Muscle of arm (tissue), 12 donors: ENCODE results near the gene ECM2. TPM values are rescaled to one million over a fixed set of nuclear protein-coding genes. Genes with fewer than 3 reads are reported as not detected.

Experiments used
- DNase-seq: peaks from one replicate; pipeline ENCODE4 v3.0.0-alpha.2; 2013
- polyA plus RNA-seq, 12 donors: library from polyadenylated mRNA; unstranded; fragments of 120-200 nt; gene quantifications; one replicate each; pipeline ENCODE4 v1.2.1, GENCODE V29; 2013; ENCODE audit not compliant: insufficient read length in 12 of 12

Gene ECM2
- polyA plus RNA-seq, 12 donors = 16.0 to 40.5 (median 26.4) TPM; not detected in 1

DNA sequence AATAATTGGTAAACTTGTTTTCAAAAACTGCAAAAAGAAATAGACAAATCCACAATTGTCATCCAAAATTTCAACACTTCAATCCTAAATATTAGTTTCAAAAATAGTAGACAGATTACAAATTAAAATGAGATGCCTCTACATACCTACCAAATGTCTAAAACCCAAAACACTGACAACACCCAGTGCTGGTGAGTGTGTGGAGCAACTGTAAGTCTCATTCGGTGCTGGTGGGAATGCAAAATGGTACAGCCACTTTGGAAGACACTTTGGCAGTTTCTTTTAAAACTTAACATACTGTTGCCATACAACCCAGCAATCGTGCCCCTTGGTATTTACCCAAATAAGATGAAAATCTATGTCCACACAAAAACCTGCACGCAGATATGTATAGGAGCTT lies 6.7 kb downstream of the ECM2 start:
- no peak for DNase-seq

GRCh38 chr9:92528522-92528849 lies 7.3 kb downstream of the ECM2 start:
- no peak for DNase-seq

DNA sequence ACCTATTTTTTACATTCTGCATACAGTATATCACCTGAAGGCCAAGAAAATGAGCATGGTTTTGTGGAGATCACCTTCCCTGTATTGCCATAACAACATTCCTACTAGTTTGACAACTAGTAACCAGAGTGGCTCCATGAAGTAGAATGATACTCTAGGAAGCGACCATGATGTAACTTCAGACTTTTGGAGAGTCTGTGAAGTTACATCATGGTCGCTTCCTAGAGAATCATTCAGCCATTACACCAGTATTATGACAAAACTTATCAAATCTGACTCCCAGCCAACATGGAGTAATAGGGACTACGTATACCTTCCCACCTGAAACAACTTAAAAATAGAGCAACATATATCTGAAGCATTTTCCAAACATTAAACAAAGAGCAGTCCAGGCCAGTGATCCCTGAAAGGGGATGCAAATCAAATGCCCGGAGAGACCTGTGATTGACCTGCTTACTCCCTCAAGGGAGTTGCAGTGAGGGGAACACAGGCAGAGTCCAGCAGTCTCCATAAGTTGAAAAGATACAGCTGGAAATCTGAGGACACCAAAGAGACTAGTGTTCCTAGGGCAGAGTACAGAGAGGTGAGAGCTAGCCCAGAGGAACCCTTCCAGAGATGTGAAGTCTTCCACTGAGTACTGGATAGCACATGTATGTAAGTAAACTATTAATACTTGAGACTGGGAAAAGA lies 7.8 kb downstream of the ECM2 start:
- no peak for DNase-seq

GRCh38 chr9:92527291-92527828 lies 8.4 kb downstream of the ECM2 start:
- DNase-seq = no peak

- no peak for DNase-seq
Observed at GRCh38 chr9:92525306-92525705, 10.5 kb downstream of the ECM2 start.

DNA sequence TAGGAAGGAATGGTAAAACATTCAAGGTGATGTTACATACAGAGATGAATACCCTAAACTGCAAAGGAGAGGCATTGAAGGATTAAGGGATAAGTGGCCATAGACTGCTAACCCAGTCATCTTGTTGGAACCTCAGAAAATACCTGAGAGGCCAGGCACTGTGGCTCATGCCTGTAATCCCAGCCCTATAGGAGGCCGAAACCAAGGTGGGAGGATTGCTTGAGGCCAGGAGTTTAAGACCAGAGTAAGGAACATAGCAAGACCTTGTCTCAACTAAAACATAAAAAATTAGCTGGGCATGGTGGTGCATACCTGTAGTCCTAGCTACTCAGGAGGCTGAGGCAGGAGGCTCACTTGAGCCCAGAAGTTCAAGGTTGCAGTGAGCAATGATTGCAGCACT lies 10.9 kb downstream of the ECM2 start:
- no peak for DNase-seq

- no peak for DNase-seq
Observed at GRCh38 chr9:92522983-92523970, 12.5 kb downstream of the ECM2 start.

DNA sequence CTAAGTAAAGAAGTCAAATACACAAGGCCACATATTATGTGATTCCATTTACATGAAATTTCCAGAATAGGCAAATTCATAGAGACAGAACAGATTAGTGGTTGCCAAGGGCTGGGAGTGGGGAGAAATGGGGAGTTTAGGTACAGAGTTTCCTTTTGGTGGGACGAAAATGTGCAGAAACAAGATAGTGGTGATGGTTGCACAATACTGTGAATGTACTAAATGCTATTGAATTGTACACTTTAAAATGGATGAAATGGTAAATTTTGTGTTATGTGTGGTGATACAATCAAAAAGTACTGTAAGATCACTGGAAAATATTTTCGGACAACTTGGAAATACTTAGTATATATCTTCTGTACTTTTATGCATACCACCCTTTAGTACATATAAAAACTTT lies 15.0 kb downstream of the ECM2 start:
- DNase-seq = no peak

DNA sequence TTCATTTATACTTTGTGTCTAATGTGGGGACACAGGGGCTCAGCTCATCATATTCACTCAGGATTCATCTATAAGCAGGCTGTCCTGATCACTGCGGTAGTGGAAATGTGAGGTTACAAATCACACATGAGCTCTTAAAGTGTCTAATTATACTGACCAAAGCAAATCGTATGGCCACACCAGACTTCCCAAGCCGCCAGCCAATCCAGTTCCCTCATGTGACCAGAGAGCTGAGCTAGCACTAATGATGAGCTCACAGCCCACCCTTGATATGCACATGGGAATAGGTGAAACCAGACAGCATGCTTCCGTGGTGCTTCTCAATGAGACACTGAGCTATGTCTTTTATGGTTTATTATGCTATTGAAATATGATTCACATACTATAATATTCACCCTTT lies 17.6 kb downstream of the ECM2 start:
- no peak for DNase-seq

DNA sequence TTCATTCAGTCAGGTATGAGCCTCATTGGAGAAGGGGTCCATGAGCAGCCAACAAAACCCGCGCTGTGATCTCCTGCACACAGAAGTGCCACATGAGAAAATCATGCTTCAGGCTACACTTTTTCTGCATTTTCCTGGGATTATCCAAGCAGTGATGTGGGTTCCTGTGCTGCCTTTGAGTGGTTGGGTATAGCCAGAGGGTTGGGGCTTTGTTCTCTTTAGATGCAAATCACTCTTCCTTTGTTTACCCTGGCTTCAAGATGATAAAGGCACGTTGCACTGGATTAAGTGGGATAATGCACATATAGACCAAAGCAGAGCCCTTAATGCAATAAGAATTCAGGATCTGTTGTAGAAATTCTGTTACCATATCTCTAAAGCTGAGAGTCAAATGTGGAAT lies 18.7 kb downstream of the ECM2 start:
- DNase-seq = no peak

DNA sequence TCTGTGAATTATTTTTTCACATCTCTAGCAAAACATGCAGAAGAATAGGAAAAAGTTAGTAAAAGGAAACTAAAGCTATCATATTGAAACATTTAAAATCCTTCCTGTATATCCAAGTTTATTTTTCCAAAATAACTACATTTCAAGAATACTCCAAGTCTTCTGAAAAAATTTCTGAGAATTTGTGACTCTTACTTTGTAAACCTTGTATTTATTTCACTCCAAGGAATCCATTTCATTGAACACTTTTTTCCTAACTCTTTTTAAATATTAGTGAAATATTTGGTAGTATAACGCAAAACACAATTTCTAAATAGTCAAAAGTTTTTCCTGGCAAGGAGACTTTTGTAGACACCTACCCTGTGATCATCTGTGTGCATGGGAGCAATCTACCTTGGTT lies 19.3 kb downstream of the ECM2 start:
- no peak for DNase-seq

GRCh38 chr9:92514635-92515034 lies 21.2 kb downstream of the ECM2 start:
- no peak for DNase-seq

DNA sequence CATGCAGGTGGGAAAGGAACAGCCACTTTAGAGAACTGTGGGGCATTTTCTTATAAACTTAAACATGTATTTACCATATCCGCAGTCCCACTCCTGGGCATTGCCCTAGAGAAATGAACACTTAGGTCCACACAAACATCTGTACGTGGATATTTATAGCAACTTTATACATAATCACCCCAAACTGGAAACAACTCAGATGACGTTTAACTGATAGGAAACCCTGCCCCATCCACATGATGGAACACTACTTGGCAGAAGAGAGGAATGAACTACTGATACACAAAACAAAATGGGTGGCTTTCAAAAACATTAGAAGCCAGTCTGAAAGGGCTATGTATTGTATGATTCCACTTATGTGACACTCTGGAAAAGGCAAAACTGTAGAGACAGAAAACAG lies 22.4 kb downstream of the ECM2 start:
- no peak for DNase-seq

DNA sequence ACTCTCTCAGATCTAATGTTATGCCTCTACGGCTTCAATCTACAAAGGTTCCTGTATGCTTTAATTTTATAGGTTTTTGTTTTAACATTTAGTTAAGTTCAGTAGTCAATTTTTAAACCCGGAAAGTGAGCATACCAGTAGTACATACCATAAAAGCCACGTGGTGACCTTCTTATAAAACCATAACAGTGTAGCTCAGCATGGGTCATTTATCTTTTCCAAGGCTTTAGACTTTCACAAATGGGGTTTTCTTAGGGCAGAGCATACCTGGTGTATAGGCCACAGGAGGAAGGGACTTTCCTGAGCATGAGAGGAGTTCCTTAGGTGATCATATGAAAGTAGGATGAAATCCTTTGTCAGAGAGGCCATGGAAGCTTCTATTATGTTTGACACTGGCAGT lies 23.2 kb downstream of the ECM2 start:
- no peak for DNase-seq

GRCh38 chr9:92510747-92511146 lies 25.0 kb downstream of the ECM2 start:
- no peak for DNase-seq

GRCh38 chr9:92509050-92509449 lies 26.7 kb downstream of the ECM2 start:
- DNase-seq = no peak

DNA sequence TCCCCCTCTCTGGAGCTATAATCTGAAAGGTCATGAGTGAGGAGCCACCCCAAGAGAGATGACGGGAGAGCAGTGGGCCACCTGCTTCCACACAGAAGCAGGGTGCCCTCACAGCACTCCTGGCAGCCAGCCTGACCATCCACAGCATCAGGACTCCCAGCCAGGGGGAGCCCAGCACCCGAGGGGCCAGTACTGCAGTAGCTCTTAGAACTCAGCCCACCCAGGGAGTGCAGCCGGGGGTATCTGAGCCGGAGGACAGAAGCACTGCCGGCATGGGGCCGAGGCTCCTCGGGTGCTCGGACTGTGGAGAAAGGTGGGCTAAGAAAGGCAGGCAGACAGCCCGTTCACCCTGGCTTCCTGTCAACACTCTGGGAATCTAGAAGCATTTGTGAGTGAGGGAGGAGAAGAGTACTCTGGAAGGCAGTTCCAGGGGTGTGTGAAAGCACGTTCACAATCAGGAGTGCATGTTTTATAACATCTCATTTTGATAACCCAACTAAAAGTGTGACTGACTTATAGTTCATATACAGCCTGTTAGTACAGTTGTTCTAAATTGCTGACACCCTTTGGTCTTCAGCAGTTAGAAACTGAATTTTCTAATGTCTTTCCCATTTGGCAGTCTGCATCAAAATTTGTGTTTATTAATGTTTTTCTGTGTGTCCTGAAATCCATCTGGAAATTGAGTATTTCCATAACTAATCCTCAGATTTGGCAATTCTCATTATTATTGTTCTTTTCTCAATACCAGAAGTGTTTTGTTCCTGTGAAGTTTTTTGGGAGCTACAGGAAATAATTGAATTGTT lies 27.6 kb downstream of the ECM2 start:
- DNase-seq = no peak

DNA sequence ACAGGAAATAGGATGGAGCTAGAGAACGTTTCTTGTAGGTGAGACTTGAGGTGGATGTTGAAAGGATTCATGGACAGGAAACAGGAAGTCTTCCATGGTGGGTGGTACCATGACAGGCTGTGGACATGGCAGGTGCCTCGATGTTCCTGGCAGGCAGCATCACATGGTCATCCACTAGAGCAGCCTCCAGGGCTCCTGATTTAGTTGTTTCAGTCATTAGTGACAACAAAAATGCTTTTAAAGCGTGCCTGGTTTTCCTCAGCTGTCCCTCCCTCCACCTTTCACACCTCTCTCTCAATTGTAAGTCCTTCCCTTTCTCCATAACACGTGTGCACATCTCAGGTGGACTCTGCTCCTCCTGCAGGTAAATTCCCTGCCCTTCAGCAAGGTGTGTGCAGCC lies 28.3 kb downstream of the ECM2 start:
- DNase-seq = no peak

- DNase-seq = no peak
Observed at GRCh38 chr9:92507005-92507404, 28.8 kb downstream of the ECM2 start.

DNA sequence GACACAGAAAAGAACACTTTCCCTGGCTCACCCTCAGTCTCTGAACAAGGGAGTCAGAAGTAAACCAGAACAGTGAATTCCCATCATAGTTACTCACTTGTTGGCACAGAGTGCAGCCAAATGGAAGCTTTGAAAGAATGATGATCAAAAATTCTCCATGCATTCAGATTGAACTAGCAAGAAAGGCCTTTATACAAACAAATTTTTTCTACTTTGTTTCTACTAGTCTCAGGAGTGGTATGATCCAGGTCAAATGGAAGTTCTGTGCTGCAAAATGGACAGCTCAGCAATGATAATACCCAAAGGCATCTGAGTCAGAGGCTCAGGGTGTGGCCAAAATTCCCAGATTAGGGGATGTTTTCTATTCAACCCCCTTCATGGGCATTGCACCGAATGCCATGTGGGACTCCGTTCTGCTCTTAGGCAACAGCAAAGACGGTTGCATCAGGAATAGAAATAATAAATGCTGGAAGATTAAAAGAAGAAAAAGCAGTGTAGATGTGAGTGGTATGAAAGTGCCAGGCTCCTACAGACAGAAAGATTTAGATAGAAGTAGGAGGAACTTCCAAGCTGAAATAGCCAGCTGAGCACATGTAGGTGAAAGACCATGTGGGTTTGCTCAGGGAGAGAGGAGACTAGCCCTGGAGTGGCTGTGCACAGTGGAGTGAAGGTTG lies 29.5 kb downstream of the ECM2 start:
- DNase-seq = peak; percentile 89

DNA sequence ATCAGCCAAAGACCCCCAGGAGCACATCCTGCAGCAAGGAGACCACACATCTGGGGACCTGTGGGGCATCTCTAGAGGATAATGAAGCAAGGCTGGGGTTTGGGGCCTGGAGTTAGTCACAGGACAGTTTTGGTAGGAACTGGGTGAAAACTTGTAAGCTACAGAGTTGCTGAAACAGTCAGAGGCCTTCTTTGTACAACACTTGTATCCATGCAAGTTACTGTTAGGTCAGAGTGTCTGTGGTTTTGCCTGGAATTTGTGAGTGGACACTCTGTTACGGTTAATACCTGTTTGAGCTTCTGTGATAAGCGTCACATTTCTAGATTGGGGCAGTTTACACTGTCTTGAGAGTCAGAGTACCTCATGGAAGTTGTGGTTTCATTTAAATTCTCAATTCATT lies 30.9 kb downstream of the ECM2 start:
- DNase-seq = no peak

DNA sequence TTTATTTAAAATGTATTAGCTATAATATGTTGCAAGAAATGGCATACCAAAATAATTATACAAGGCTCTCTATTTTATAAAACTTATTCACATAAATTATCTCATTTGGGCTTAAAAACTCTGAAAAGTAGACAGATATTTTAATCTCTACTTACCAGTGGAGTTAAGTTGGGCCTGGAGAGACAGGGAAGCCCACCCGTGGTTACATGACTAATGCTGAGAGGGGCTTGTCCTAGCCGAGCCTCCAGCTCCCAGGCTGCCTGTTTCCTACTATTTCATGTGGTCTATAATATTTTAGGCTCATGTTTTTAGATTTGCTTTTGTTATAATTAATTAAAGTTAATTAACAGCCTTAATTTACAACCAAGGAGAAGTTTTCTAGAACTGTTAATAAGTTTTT lies 32.6 kb downstream of the ECM2 start:
- DNase-seq = no peak
